Naive thymus-derived CD4-positive, alpha-beta T cell (primary cell): ENCODE results near the gene CCSER1. TPM values are rescaled to one million over a fixed set of nuclear protein-coding genes. Genes with fewer than 3 reads are reported as not detected.
"Not testable (repeated sequence)": the region's sequence is repeated elsewhere in the genome, so short reads cannot be mapped to it uniquely, and the experiment has no call there.

Experiments used
- ATAC-seq: fragments of 150-1000 bp; cut with Tn5 transposase; 2 replicates; pipeline ENCODE4 v1.10.0; 2021; ENCODE audit warnings: mild to moderate bottlenecking, moderate library complexity
- CTCF ChIA-PET: fragments of 350-600 bp; sonication (Branson Sonifier 250); formaldehyde crosslinking; loops from one replicate; lab custom pipeline; 2021; ENCODE audit warnings: antibody characterized with exemption; lab: Charles Lee
- POLR2A ChIA-PET: fragments of 350-600 bp; sonication (Branson Sonifier 250); formaldehyde crosslinking; loops from one replicate; lab custom pipeline; 2021; ENCODE audit warnings: antibody characterized with exemption, inconsistent platforms; lab: Charles Lee
- DNase-seq, 9 donors: peaks; one replicate each; pipeline versions ENCODE4 v3.0.0 to v3.0.0-alpha.2; 2020 to 2022; ENCODE audit warnings: mixed read lengths in 1 of 9
- H3K27ac ChIP-seq: one replicate; pipeline ENCODE4 v1.7.0; 2013; ENCODE audit warnings: mild to moderate bottlenecking, low read depth, low read length, moderate library complexity
- H3K27me3 ChIP-seq, 2 donors: one replicate each; pipeline ENCODE4 v1.7.0; 2013; ENCODE audit warnings: low read length in 2 of 2, mild to moderate bottlenecking in 2 of 2, moderate library complexity in 2 of 2; ENCODE audit not compliant: control insufficient read depth in 2 of 2, insufficient read depth in 2 of 2
- H3K36me3 ChIP-seq, 3 experiments: 1 replicate in 2 of 3; 2 replicates in 1 of 3; pipeline ENCODE4 v1.7.0; 2013; ENCODE audit warnings: low read length in 3 of 3, mild to moderate bottlenecking in 3 of 3, moderate library complexity in 1 of 3; ENCODE audit not compliant: insufficient read depth in 3 of 3, control insufficient read depth in 2 of 3
- H3K4me1 ChIP-seq, 2 donors: one replicate each; pipeline ENCODE4 v1.7.0; 2013; ENCODE audit warnings: low read length in 2 of 2, mild to moderate bottlenecking in 2 of 2, moderate library complexity in 1 of 2; ENCODE audit not compliant: control insufficient read depth in 2 of 2, insufficient read depth in 2 of 2
- H3K4me3 ChIP-seq: 2 replicates; pipeline ENCODE4 v1.7.0; 2013; ENCODE audit warnings: mild to moderate bottlenecking, low read length
- H3K9me3 ChIP-seq, 3 experiments: 1 replicate in 2 of 3; 2 replicates in 1 of 3; pipeline ENCODE4 v1.7.0; 2013; ENCODE audit warnings: low read length in 3 of 3; ENCODE audit not compliant: control insufficient read depth in 2 of 3
- H3K27ac Mint-ChIP-seq, 9 donors: one replicate each; pipeline ENCODE4 v1.8.0; 2020 to 2022; ENCODE audit warnings: mixed read lengths in 9 of 9, mild to moderate bottlenecking in 8 of 9, moderate library complexity in 5 of 9, inconsistent platforms in 2 of 9
- H3K27me3 Mint-ChIP-seq, 5 donors: one replicate each; pipeline ENCODE4 v1.8.0; 2021 to 2022; ENCODE audit warnings: mixed read lengths in 5 of 5, mild to moderate bottlenecking in 1 of 5
- H3K36me3 Mint-ChIP-seq, 5 donors: one replicate each; pipeline ENCODE4 v1.8.0; 2020 to 2022; ENCODE audit warnings: mixed read lengths in 5 of 5, mild to moderate bottlenecking in 3 of 5, inconsistent platforms in 1 of 5
- H3K4me1 Mint-ChIP-seq, 7 donors: one replicate each; pipeline ENCODE4 v1.8.0; 2020 to 2022; ENCODE audit warnings: mixed read lengths in 7 of 7, mild to moderate bottlenecking in 3 of 7, inconsistent platforms in 1 of 7
- H3K4me3 Mint-ChIP-seq, 10 donors: one replicate each; pipeline ENCODE4 v1.8.0; 2020 to 2022; ENCODE audit warnings: mild to moderate bottlenecking in 10 of 10, mixed read lengths in 10 of 10, moderate library complexity in 6 of 10, inconsistent platforms in 2 of 10
- H3K9me3 Mint-ChIP-seq, 11 donors: one replicate each; pipeline ENCODE4 v1.8.0; 2020 to 2022; ENCODE audit warnings: mixed read lengths in 11 of 11, mild to moderate bottlenecking in 4 of 11, inconsistent platforms in 1 of 11, moderate library complexity in 1 of 11
- intact Hi-C, 2 donors: fragments of 100-400 bp; cut with micrococcal nuclease; formaldehyde crosslinking; loops; one replicate each; pipeline ENCODE4 v1.15.1; 2023
- polyA plus RNA-seq, 2 donors: library from polyadenylated mRNA; unstranded; fragments of 300-500 nt; fragmentation: Illumina TruSeq; gene quantifications; one replicate each; pipeline ENCODE4 v1.2.3, GENCODE V29; 2021
- total RNA-seq, 6 experiments: library from RNA in 5 of 6; stranded (reverse) in 5 of 6; gene quantifications; 1 replicate in 5 of 6; 2 replicates in 1 of 6; pipeline ENCODE4 v1.2.3 and lab custom pipeline; 2021 to 2026

Gene CCSER1
- total and polyA plus RNA-seq, 7 experiments from 2014 or later, result 0.30 to 4.0 (median 1.4) TPM; not detected in 3

DNA sequence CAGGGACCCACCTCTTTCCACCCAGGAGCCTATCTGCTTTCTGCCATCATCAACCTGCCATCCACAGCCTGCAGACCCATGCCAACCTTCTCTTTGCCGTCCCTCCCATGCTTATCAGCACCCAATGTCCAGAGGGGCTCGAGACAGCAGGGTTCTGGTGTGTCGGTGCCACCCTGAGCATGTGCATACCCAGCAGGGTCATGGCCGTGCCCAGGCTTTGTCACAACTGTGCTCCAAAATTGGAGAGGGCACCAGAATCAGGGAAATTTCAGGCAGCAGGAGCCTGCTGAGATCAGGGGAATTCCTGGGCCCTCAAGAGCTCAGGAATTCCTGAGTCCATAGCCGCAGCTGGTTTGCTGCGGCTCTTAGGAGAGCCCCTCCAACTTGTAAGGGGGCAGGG is 330.6 kb downstream of the CCSER1 start:
- no peak for ATAC-seq
- H3K36me3 ChIP-seq, result no peaks in the 10 kb centered on the region
- H3K27me3 ChIP-seq, result no peaks in the 10 kb centered on the region
- no peaks in the 10 kb centered on the region for H3K4me1 Mint-ChIP-seq
- DNase-seq, result no peak
- H3K4me1 ChIP-seq, result no peaks in the 10 kb centered on the region
- ChIA-PET CTCF (no interaction called here), POLR2A (no interaction called here)
- H3K36me3 Mint-ChIP-seq, result no peaks in the 10 kb centered on the region
- H3K27me3 Mint-ChIP-seq, result no peaks in the 10 kb centered on the region
- H3K27ac ChIP-seq, result no peak overlapping the region
- H3K4me3 ChIP-seq, result no peak overlapping the region
- intact Hi-C loops, result no loop called here
- no peak overlapping the region for H3K27ac Mint-ChIP-seq
- H3K9me3 Mint-ChIP-seq, result peaks cover 0 to 15% (median 4%) of the 10 kb centered on the region in 11 donors
- no peaks in the 10 kb centered on the region for H3K9me3 ChIP-seq
- no peak overlapping the region for H3K4me3 Mint-ChIP-seq

DNA sequence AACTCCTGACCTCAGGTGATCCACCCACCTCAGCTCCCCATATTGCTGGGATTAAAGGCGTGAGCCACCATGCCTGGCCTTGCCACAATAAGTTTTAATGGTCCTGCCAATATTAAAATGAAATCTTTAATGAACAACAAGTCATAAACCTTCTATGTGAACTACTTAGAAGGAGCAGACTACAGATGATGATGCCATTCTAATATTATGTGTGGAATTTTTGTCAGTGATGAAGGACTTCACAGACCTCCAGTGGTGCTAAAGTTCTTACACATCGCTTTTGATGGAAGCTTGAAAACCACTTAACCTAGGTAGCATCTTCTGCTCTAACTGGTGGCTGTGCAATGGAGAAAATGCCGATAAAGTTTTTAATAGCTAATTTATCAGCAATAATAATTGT is 331.4 kb downstream of the CCSER1 start:
- Histone ChIP-seq H3K27ac (no peak overlapping the region), H3K4me3 (no peak overlapping the region), H3K4me1 (no peaks in the 10 kb centered on the region), H3K27me3 (no peaks in the 10 kb centered on the region), H3K9me3 (no peaks in the 10 kb centered on the region), H3K36me3 (no peaks in the 10 kb centered on the region)
- no peaks in the 10 kb centered on the region for H3K36me3 Mint-ChIP-seq
- no peak for ATAC-seq
- no peaks in the 10 kb centered on the region for H3K4me1 Mint-ChIP-seq
- intact Hi-C loops, result no loop called here
- H3K27me3 Mint-ChIP-seq, result no peaks in the 10 kb centered on the region
- POLR2A ChIA-PET, result no interaction called here
- no peak overlapping the region for H3K27ac Mint-ChIP-seq
- CTCF ChIA-PET, result no interaction called here
- H3K4me3 Mint-ChIP-seq, result no peak overlapping the region
- H3K9me3 Mint-ChIP-seq, result peaks cover 0 to 15% (median 4%) of the 10 kb centered on the region in 11 donors
- no peak for DNase-seq

DNA sequence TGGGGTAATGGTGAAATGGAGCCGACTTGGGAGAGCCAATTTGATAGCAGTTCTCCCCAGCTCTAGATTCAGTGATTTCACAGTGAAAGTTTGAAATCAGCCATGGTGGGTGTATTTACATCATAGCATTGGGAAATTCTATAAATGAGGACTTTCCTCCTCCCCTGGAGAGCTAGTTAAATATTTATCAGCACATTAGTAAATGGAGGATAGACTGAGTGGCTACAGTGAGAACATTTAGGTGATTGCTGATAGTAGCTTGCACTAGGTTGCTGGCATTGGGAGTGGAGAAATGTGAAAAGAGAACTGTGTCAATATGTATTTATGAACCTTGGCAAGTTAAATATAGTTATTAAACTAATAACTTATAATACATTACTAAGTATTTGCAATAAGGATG is 347.3 kb downstream of the CCSER1 start:
- Mint-ChIP-seq H3K9me3 (peaks cover 0 to 3% (median 0%) of the 10 kb centered on the region in 11 donors), H3K36me3 (no peaks in the 10 kb centered on the region), H3K4me1 (peaks cover 0 to 2% (median 0%) of the 10 kb centered on the region in 7 donors), H3K4me3 (no peak overlapping the region), H3K27ac (no peak overlapping the region), H3K27me3 (no peaks in the 10 kb centered on the region)
- POLR2A ChIA-PET, result no interaction called here
- Histone ChIP-seq H3K4me1 (no peaks in the 10 kb centered on the region), H3K27ac (no peak overlapping the region), H3K27me3 (no peaks in the 10 kb centered on the region), H3K4me3 (no peak overlapping the region), H3K36me3 (no peaks in the 10 kb centered on the region), H3K9me3 (no peaks in the 10 kb centered on the region)
- no peak for ATAC-seq
- DNase-seq, result no peak
- intact Hi-C loops, result no loop called here
- CTCF ChIA-PET, result no interaction called here

DNA sequence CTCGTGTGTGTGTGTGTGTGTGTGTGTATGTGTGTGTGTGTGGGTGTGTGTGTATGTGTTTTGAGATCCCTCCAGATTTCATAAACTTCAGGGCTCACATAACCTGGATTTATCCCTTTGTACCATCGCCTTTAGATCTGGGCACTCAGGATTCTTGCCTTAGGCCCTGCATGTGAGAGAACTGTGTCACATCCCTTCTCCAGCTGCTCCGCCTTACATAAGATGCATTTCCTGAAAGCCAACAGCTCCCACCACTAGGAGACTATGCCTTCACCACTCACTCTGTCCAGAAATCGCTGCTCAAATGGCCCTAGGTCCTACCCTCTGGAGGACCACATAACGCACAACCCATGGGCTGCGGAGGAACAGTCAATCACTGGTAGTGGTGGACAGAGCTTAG is 348.8 kb downstream of the CCSER1 start:
- no peak for DNase-seq
- Histone ChIP-seq H3K36me3 (no peaks in the 10 kb centered on the region), H3K4me1 (no peaks in the 10 kb centered on the region), H3K9me3 (no peaks in the 10 kb centered on the region), H3K27me3 (no peaks in the 10 kb centered on the region), H3K27ac (no peak overlapping the region), H3K4me3 (no peak overlapping the region)
- Mint-ChIP-seq H3K36me3 (no peaks in the 10 kb centered on the region), H3K9me3 (peaks cover 0 to 6% (median 3%) of the 10 kb centered on the region in 11 donors), H3K4me1 (peaks cover 0 to 2% (median 0%) of the 10 kb centered on the region in 7 donors), H3K27me3 (no peaks in the 10 kb centered on the region), H3K27ac (no peak overlapping the region), H3K4me3 (no peak overlapping the region)
- no peak for ATAC-seq
- ChIA-PET CTCF (no interaction called here), POLR2A (no interaction called here)
- intact Hi-C loops, result no loop called here

DNA sequence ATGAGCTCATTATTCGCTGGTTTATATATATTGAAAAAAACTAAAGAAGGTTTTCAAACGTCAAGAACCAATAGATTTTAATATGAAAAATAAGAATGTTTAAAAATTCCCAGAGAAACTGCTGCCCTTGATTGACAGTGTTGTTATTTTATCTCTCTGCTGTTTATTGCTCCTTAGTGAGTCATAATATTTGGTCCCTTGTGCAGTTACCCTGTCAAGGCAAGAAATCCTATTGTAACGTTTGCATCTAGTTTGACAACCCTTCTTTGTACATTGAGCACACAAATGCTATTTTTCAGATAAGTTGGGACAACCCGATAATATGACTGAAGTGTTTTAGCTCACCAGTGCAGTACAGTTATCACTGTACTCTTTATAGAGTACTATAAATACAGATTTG is 349.4 kb downstream of the CCSER1 start:
- ChIA-PET POLR2A (no interaction called here), CTCF (no interaction called here)
- H3K9me3 Mint-ChIP-seq, result peaks cover 0 to 8% (median 3%) of the 10 kb centered on the region in 11 donors
- Histone ChIP-seq H3K4me1 (no peaks in the 10 kb centered on the region), H3K36me3 (no peaks in the 10 kb centered on the region), H3K27me3 (no peaks in the 10 kb centered on the region), H3K9me3 (no peaks in the 10 kb centered on the region), H3K27ac (no peak overlapping the region), H3K4me3 (no peak overlapping the region)
- H3K27me3 Mint-ChIP-seq, result no peaks in the 10 kb centered on the region
- no peak overlapping the region for H3K4me3 Mint-ChIP-seq
- H3K36me3 Mint-ChIP-seq, result no peaks in the 10 kb centered on the region
- no peak overlapping the region for H3K27ac Mint-ChIP-seq
- ATAC-seq (no peak), DNase-seq (no peak)
- H3K4me1 Mint-ChIP-seq, result peaks cover 0 to 2% (median 0%) of the 10 kb centered on the region in 7 donors
- intact Hi-C loops, result no loop called here

GRCh38 chr4:90484894-90485293 is 357.7 kb downstream of the CCSER1 start:
- H3K4me3 Mint-ChIP-seq, CTCF ChIA-PET, H3K4me3 ChIP-seq, intact Hi-C loops, H3K36me3 ChIP-seq, H3K27ac ChIP-seq, H3K36me3 Mint-ChIP-seq, H3K27me3 ChIP-seq, ATAC-seq, H3K4me1 ChIP-seq, H3K27ac Mint-ChIP-seq, H3K27me3 Mint-ChIP-seq, POLR2A ChIA-PET, H3K9me3 ChIP-seq, DNase-seq, H3K4me1 Mint-ChIP-seq: not testable (repeated sequence)
- H3K9me3 Mint-ChIP-seq, result peaks cover 0 to 20% (median 11%) of the 10 kb centered on the region in 11 donors

DNA sequence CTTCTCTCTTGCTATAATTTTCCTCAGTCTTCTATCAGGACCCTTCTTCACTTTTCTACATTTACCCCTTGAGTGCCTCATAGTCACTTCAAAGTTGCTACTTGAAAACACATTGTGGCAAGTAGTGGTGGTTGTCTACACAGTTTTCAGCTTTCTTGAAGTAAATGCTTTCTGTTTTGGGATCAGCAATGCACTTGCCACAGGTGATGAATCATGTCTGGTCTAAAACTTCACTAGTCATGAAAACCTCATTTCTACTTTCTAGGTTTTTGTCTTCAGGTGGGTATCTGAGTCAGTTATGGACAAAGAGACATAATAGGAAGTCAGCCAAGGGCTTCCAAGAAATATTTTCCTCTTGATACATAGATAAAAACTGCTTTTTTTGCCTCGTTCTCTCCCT is 359.2 kb downstream of the CCSER1 start:
- DNase-seq, result no peak
- H3K4me3 Mint-ChIP-seq, result no peak overlapping the region
- no peaks in the 10 kb centered on the region for H3K4me1 Mint-ChIP-seq
- no peak overlapping the region for H3K27ac Mint-ChIP-seq
- no peaks in the 10 kb centered on the region for H3K36me3 ChIP-seq
- intact Hi-C loops, result no loop called here
- no peaks in the 10 kb centered on the region for H3K4me1 ChIP-seq
- H3K9me3 ChIP-seq, result no peaks in the 10 kb centered on the region
- no peaks in the 10 kb centered on the region for H3K27me3 Mint-ChIP-seq
- no peak overlapping the region for H3K27ac ChIP-seq
- ATAC-seq, result no peak
- POLR2A ChIA-PET, result no interaction called here
- peaks cover 0 to 25% (median 12%) of the 10 kb centered on the region in 11 donors for H3K9me3 Mint-ChIP-seq
- CTCF ChIA-PET, result no interaction called here
- no peaks in the 10 kb centered on the region for H3K27me3 ChIP-seq
- no peaks in the 10 kb centered on the region for H3K36me3 Mint-ChIP-seq
- no peak overlapping the region for H3K4me3 ChIP-seq
